Activated B cell treated with CpG ODN at 0.5 μM for 24 hours (primary cell): Measurements from ENCODE around the gene LMCD1. TPM values are rescaled to one million over a fixed set of nuclear protein-coding genes. Genes with fewer than 3 reads are reported as not detected.
"Not testable (repeated sequence)": the region's sequence is repeated elsewhere in the genome, so short reads cannot be mapped to it uniquely, and the experiment has no call there.

Experiments used
- ATAC-seq: fragments of 200-7000 bp; cut with Tn5 transposase; one replicate; pipeline ENCODE4 v1.10.0; 2021; ENCODE audit warnings: low read depth, mild to moderate bottlenecking, moderate library complexity
- CTCF ChIA-PET: fragments of 350-600 bp; sonication (Branson Sonifier 250); formaldehyde crosslinking; loops from one replicate; lab custom pipeline; 2021; ENCODE audit warnings: antibody characterized with exemption; lab: Charles Lee
- POLR2A ChIA-PET: fragments of 350-600 bp; sonication (Branson Sonifier 250); formaldehyde crosslinking; loops from one replicate; lab custom pipeline; 2021; ENCODE audit warnings: antibody characterized with exemption; lab: Charles Lee
- DNase-seq: peaks from one replicate; pipeline ENCODE4 v3.0.0; 2022
- H3K27ac Mint-ChIP-seq: one replicate; pipeline ENCODE4 v1.8.0; 2020; ENCODE audit warnings: mixed read lengths
- H3K27me3 Mint-ChIP-seq: one replicate; pipeline ENCODE4 v1.8.0; 2021; ENCODE audit warnings: mixed read lengths
- H3K36me3 Mint-ChIP-seq: one replicate; pipeline ENCODE4 v1.8.0; 2021; ENCODE audit warnings: low read depth, mixed read lengths
- H3K4me1 Mint-ChIP-seq: one replicate; pipeline ENCODE4 v1.8.0; 2021; ENCODE audit warnings: mixed read lengths
- H3K4me3 Mint-ChIP-seq: one replicate; pipeline ENCODE4 v1.8.0; 2020; ENCODE audit warnings: mild to moderate bottlenecking, mixed read lengths
- H3K9me3 Mint-ChIP-seq: one replicate; pipeline ENCODE4 v1.8.0; 2020; ENCODE audit warnings: mixed read lengths
- CTCF ChIP-seq: fragments of 200-600 bp; IDR thresholded peaks from one replicate; pipeline ENCODE4 v1.8.0; 2022; ENCODE audit warnings: antibody characterized with exemption, mild to moderate bottlenecking
- intact Hi-C: fragments of 100-400 bp; cut with micrococcal nuclease; formaldehyde crosslinking; loops from one replicate; pipeline ENCODE4 v1.15.1; 2024
- total RNA-seq: library from RNA; stranded (reverse); gene quantifications from 2 replicates; pipeline ENCODE4 v1.2.3, GENCODE V29; 2022

The LMCD1 gene
- total RNA-seq, 1 donor from 2014 or later = 6.0 TPM

DNA sequence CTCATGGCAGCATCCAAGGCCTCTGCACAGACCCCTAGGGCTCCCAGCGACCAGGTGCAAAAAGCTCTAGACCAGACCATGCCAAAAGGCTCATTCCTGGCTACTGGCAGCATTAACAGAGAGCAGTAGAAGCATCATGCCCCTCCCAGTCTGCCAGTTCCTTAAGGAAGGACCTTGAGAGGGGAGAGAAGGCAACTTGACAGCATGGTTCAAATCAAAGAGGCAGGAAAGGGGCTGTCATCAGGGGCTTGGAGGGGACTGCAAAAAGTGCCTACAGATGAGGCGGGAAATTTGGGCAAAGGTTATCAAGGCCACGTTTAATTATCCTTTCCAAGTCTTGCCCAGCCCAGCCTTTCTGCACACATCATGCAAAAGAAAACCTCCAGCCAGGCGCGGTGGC, 78.3 kb downstream of the LMCD1 start:
- intact Hi-C loops = no loop called here
- TF ChIP-seq CTCF = no peak
- ATAC-seq (no peak), DNase-seq (no peak)
- Mint-ChIP-seq H3K27ac (no peak overlapping the region), H3K9me3 (peaks cover 3% of the 10 kb centered on the region), H3K36me3 (no peaks in the 10 kb centered on the region), H3K27me3 (peaks cover 2% of the 10 kb centered on the region), H3K4me3 (no peak overlapping the region), H3K4me1 (peaks cover 3% of the 10 kb centered on the region)
- ChIA-PET POLR2A (no interaction called here), CTCF (no interaction called here)

GRCh38 chr3:8580434-8580833, 78.8 kb downstream of the LMCD1 start:
- DNase-seq, H3K27me3 Mint-ChIP-seq, H3K4me3 Mint-ChIP-seq, H3K9me3 Mint-ChIP-seq, H3K4me1 Mint-ChIP-seq, intact Hi-C loops, ATAC-seq, POLR2A ChIA-PET, CTCF ChIA-PET, H3K27ac Mint-ChIP-seq, H3K36me3 Mint-ChIP-seq: not testable (repeated sequence)

DNA sequence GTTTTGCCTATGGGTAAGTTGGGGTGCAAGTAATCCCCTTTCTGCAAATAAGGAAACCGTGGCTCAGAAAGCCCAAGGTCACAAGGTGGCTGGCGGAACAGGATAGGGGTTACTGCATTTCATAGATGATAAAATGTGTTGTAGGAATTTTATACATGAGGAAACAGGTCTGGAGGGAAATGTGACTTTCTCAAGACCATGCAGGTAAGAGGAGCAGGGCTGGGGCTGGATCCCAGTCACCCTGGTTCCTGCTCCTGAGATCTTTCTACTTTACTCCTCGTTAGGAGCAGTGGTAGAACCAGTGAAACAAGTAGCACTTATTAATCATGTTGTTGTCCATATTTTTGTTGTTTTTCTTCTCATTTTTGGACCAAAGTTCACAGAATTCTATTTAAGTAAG, 79.8 kb downstream of the LMCD1 start:
- ChIA-PET CTCF (no interaction called here), POLR2A (no interaction called here)
- Mint-ChIP-seq H3K27ac (no peak overlapping the region), H3K27me3 (peaks cover 2% of the 10 kb centered on the region), H3K9me3 (peaks cover 3% of the 10 kb centered on the region), H3K4me1 (peaks cover 3% of the 10 kb centered on the region), H3K4me3 (no peak overlapping the region), H3K36me3 (no peaks in the 10 kb centered on the region)
- ATAC-seq (no peak), DNase-seq (no peak)
- intact Hi-C loops = no loop called here
- TF ChIP-seq CTCF = no peak

DNA sequence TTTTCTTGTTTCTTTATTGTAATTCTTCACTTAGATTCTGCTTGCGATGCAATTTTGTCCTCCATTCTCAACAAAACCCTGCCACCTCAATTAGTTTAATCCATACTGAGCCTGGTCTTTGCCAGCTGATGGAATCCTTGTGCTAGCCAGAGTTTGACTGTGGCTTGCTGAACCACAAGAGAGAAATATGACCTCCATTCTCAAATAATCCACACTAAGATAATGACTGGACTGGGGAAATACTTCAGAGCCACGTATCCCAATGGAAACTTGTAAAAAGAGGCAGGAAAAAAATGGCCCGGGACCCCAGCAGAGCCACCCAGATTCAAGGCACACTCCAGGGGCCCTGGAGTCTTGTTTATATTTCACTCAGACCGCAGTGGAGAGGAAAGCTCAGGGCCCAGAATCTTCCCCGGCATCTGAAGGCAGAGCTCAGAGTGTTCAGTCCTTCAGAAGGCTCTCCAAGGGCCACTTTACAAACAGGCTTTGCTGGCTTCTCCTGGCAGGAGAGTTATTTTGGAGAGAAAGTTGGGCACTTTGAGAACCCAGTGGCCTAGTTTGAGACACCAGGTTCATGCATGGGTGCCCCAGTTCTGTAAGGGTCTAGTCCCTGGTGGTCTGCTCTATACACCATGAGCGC, 80.3 kb downstream of the LMCD1 start:
- no peak overlapping the region for H3K4me3 Mint-ChIP-seq
- no peak for ATAC-seq
- ChIA-PET CTCF (no interaction called here), POLR2A (no interaction called here)
- peaks cover 2% of the 10 kb centered on the region for H3K27me3 Mint-ChIP-seq
- no peak for TF ChIP-seq CTCF
- H3K9me3 Mint-ChIP-seq = peaks cover 3% of the 10 kb centered on the region
- intact Hi-C loops = no loop called here
- no peaks in the 10 kb centered on the region for H3K36me3 Mint-ChIP-seq
- no peak overlapping the region for H3K27ac Mint-ChIP-seq
- no peak for DNase-seq
- H3K4me1 Mint-ChIP-seq = peaks cover 3% of the 10 kb centered on the region

- no peak overlapping the region for H3K27ac Mint-ChIP-seq
- H3K36me3 Mint-ChIP-seq = no peaks in the 10 kb centered on the region
- no peak overlapping the region for H3K4me3 Mint-ChIP-seq
- no peak for ATAC-seq
- H3K27me3 Mint-ChIP-seq = peaks cover 4% of the 10 kb centered on the region
- peaks cover 3% of the 10 kb centered on the region for H3K9me3 Mint-ChIP-seq
- CTCF ChIA-PET = no interaction called here
- TF ChIP-seq CTCF = no peak
- H3K4me1 Mint-ChIP-seq = no peaks in the 10 kb centered on the region
- intact Hi-C loops = no loop called here
- POLR2A ChIA-PET = no interaction called here
- DNase-seq = no peak
Observed at GRCh38 chr3:8584661-8585060, 83.0 kb downstream of the LMCD1 start.
